Measurements from ENCODE around the gene RNF220.

RNF220 gene

GRCh38 chr1:44641126-44642102 is 236.4 kb downstream of the RNF220 start:
- no peaks in the 10 kb centered on the region for H3K9me3 Mint-ChIP-seq
- no peaks in the 10 kb centered on the region for H3K27me3 Mint-ChIP-seq
- H3K4me1 Mint-ChIP-seq, result peaks cover 6 to 8% of the 10 kb centered on the region in 2 donors
- ATAC-seq (replicated peaks) (no peak), DNase-seq (no peak)
- no peak overlapping the region for H3K4me3 Mint-ChIP-seq
- peaks cover 41 to 54% of the 10 kb centered on the region in 2 donors for H3K36me3 Mint-ChIP-seq
- peak overlapping the region; percentile 37 for H3K27ac Mint-ChIP-seq

DNA sequence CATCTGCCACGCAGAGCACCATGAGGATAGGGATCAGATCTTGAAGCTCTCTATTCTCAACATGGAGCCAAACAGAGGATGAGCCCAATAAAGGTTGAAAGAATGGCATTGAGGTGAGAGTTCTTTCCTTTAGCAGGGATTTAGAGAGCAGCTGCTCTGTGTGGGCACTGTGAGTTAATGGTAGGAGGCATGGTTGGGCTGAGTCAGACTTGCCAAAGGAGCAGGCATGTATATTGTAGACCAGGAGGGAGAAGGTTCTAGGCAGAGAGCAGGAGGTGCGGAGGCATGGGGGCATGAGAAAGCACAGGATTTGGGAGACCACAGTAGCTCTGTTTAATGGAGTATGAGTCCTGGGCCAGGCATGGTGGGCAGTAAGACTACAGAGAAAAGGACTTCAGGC is 237.2 kb downstream of the RNF220 start:
- peaks cover 6 to 8% of the 10 kb centered on the region in 2 donors for H3K4me1 Mint-ChIP-seq
- H3K27ac Mint-ChIP-seq, result peak overlapping the region; percentile 37
- H3K36me3 Mint-ChIP-seq, result peaks cover 38 to 51% of the 10 kb centered on the region in 2 donors
- no peak overlapping the region for H3K4me3 Mint-ChIP-seq
- no peaks in the 10 kb centered on the region for H3K27me3 Mint-ChIP-seq
- no peaks in the 10 kb centered on the region for H3K9me3 Mint-ChIP-seq
- ATAC-seq (replicated peaks), result no peak
- no peak for DNase-seq

- H3K4me1 Mint-ChIP-seq, result peaks cover 6 to 8% of the 10 kb centered on the region in 2 donors
- peak overlapping the region; percentile 76 for H3K27ac Mint-ChIP-seq
- H3K9me3 Mint-ChIP-seq, result no peaks in the 10 kb centered on the region
- no peaks in the 10 kb centered on the region for H3K27me3 Mint-ChIP-seq
- H3K36me3 Mint-ChIP-seq, result peaks cover 37 to 49% of the 10 kb centered on the region in 2 donors
- ATAC-seq (replicated peaks), result no peak
- no peak overlapping the region for H3K4me3 Mint-ChIP-seq
- DNase-seq, result no peak
These were observed 237.9 kb downstream of the RNF220 start for GRCh38 chr1:44642925-44643324.

- no peak overlapping the region for H3K4me3 Mint-ChIP-seq
- no peak overlapping the region for H3K27ac Mint-ChIP-seq
- no peaks in the 10 kb centered on the region for H3K9me3 Mint-ChIP-seq
- H3K27me3 Mint-ChIP-seq, result no peaks in the 10 kb centered on the region
- peaks cover 4 to 8% of the 10 kb centered on the region in 2 donors for H3K4me1 Mint-ChIP-seq
- ATAC-seq (replicated peaks) (no peak), DNase-seq (no peak)
- peaks cover 35 to 48% of the 10 kb centered on the region in 2 donors for H3K36me3 Mint-ChIP-seq
These were observed 238.8 kb downstream of the RNF220 start for GRCh38 chr1:44643721-44644334.

- Mint-ChIP-seq H3K4me1 (peaks cover 4 to 8% of the 10 kb centered on the region in 2 donors), H3K36me3 (peaks cover 41 to 51% of the 10 kb centered on the region in 2 donors), H3K4me3 (no peak overlapping the region), H3K9me3 (no peaks in the 10 kb centered on the region), H3K27ac (peak overlapping the region; percentile 53), H3K27me3 (no peaks in the 10 kb centered on the region)
- DNase-seq (no peak), ATAC-seq (replicated peaks) (no peak)
These were observed 239.8 kb downstream of the RNF220 start for GRCh38 chr1:44644806-44645205.

DNA sequence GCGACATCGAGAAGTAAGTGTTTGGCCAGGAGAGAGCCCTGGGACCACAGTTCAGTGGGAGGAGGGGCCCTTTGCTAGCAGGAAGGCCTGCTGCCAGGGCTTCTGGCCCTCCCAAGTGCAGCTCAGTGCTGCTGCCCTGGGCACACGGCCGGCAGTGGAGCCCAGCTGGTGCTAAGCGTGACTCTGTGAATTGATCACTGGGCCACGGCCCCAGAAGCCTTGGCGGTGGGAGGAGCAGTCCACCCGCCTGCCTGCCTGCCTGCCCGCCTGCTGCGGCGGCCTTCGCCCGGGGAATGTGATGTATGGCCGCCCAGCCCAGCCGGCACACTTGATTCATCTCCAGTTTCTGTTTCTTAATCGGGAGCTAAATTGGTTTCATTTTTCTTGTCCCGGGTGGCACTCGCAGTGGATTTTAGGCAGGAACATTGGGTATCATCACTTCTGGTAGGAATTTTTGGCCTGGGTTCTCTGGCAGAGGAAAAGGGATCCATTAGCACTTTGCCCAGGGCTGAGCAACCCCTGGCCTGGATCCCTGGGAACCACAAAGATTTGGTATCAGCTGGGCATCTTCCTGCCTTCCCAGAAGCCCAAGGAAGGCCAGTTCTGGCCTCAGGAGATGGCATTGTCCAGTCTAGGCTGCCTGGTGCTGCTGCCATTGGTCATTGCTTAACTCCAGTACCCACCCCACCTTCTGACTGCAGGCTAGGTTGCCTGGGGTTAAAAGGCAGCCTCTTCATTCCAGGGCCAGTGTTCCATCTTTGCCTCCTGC is 240.6 kb downstream of the RNF220 start:
- Mint-ChIP-seq H3K9me3 (no peaks in the 10 kb centered on the region), H3K4me3 (no peak overlapping the region), H3K36me3 (peaks cover 41 to 51% of the 10 kb centered on the region in 2 donors), H3K27me3 (no peaks in the 10 kb centered on the region), H3K4me1 (peaks cover 4 to 8% of the 10 kb centered on the region in 2 donors), H3K27ac (peak overlapping the region; percentile 37)
- ATAC-seq (replicated peaks) (no peak), DNase-seq (no peak)

GRCh38 chr1:44646261-44647110 is 241.4 kb downstream of the RNF220 start:
- no peak overlapping the region for H3K4me3 Mint-ChIP-seq
- H3K27me3 Mint-ChIP-seq, result no peaks in the 10 kb centered on the region
- no peaks in the 10 kb centered on the region for H3K9me3 Mint-ChIP-seq
- no peak overlapping the region for H3K27ac Mint-ChIP-seq
- no peak for DNase-seq
- peaks cover 3 to 4% of the 10 kb centered on the region in 2 donors for H3K4me1 Mint-ChIP-seq
- ATAC-seq (replicated peaks), result no peak
- H3K36me3 Mint-ChIP-seq, result peaks cover 35 to 54% of the 10 kb centered on the region in 2 donors

DNA sequence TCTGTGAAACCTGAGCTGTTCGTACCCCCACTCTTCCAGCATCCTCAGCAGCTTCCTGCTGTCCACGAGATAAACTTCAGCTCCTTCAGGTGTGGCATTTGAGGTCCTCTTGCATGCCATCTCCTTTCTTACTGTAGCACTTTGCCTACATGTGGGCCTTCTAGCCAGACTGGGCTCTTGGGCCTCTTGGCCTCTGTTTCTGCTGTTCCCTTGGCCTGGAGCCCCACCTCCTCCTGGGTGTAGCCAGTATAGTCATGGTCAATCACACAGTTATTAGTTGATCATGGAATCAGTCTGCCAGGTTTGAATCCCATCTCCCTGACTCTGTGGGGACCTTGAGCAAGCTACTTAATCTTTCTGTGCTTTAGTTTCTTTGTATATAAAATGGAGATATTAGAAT is 242.8 kb downstream of the RNF220 start:
- no peaks in the 10 kb centered on the region for H3K9me3 Mint-ChIP-seq
- H3K4me3 Mint-ChIP-seq, result no peak overlapping the region
- peaks cover 38 to 43% of the 10 kb centered on the region in 2 donors for H3K36me3 Mint-ChIP-seq
- peak overlapping the region; percentile 78 for H3K27ac Mint-ChIP-seq
- no peaks in the 10 kb centered on the region for H3K4me1 Mint-ChIP-seq
- ATAC-seq (replicated peaks) (no peak), DNase-seq (no peak)
- no peaks in the 10 kb centered on the region for H3K27me3 Mint-ChIP-seq

DNA sequence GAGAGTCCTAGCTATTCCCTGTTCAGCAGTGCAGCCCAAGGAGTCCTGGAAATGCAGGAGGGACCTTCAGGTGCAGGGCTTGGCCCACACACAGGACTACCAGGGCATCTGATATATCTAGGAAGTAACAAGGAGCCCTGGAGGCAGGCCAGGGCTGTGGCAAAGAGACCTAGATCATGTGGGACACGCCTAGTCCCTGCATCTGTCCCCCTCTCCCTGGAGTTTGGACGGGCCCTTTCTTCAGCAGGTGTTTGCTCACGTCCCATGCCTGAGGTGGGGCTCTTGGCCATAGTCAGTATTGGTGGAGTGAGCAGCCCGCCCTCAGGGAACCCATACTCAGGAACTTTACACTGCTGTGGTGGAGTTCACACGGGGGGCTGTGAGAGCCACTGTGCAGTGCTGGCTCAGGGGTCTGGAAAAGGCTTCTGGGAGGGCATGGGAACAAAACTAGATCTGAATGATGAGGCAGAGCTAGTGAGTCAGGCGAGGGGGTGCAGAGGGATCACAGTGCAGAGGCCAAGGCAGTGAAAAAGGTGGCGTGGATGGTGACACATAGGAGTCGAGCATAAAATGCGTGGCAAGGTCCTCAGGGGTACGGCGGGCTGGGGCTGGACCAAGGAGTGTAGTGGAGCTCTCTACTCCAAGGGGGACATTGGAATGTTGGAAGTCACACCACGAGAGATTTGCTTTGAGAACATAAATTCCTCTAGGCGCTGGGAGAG is 243.6 kb downstream of the RNF220 start:
- H3K4me3 Mint-ChIP-seq, result no peak overlapping the region
- ATAC-seq (replicated peaks), result no peak
- no peaks in the 10 kb centered on the region for H3K9me3 Mint-ChIP-seq
- DNase-seq, result no peak
- peak overlapping the region; percentile 39 for H3K27ac Mint-ChIP-seq
- H3K4me1 Mint-ChIP-seq, result no peaks in the 10 kb centered on the region
- H3K36me3 Mint-ChIP-seq, result peaks cover 33 to 42% of the 10 kb centered on the region in 2 donors
- H3K27me3 Mint-ChIP-seq, result no peaks in the 10 kb centered on the region

GRCh38 chr1:44649788-44650158 is 244.7 kb downstream of the RNF220 start:
- DNase-seq, result no peak
- H3K27ac Mint-ChIP-seq, result no peak overlapping the region
- ATAC-seq (replicated peaks), result no peak
- H3K9me3 Mint-ChIP-seq, result no peaks in the 10 kb centered on the region
- peaks cover 30 to 41% of the 10 kb centered on the region in 2 donors for H3K36me3 Mint-ChIP-seq
- no peaks in the 10 kb centered on the region for H3K27me3 Mint-ChIP-seq
- no peaks in the 10 kb centered on the region for H3K4me1 Mint-ChIP-seq
- no peak overlapping the region for H3K4me3 Mint-ChIP-seq

DNA sequence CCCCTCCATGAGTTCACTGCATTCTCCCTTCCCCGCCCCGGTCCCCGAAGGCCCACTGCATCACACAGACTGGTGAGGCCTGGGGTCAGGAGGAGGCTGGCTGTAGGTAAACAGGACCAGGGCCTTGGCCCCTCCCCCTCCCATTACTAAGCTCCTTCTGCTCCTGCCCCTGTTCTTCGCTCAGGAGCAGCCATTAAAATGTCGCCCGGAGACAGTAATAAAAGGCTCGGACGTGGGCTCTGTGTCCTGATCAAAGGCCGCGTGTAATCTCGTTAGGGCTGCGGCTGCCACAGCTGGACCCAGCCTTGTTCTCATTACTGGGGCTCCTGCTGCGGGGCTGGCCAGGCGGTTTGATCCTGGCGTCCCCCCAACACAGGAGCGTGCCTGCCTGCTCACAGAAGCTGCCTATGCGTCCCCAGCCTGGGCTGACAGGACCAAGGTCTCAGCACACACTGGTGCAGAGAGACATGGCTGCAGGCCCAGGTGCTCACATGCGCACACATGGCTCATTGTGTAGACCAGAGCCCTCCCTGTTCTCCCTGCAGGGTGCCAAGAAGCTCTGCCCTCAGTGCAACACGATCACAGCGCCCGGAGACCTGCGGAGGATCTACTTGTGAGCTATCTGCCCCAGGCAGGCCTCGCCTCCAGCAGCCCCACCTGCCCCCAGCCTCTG is 245.2 kb downstream of the RNF220 start:
- H3K27me3 Mint-ChIP-seq, result no peaks in the 10 kb centered on the region
- no peak for DNase-seq
- no peak for ATAC-seq (replicated peaks)
- no peak overlapping the region for H3K4me3 Mint-ChIP-seq
- H3K9me3 Mint-ChIP-seq, result no peaks in the 10 kb centered on the region
- H3K36me3 Mint-ChIP-seq, result peaks cover 29 to 37% of the 10 kb centered on the region in 2 donors
- no peaks in the 10 kb centered on the region for H3K4me1 Mint-ChIP-seq
- H3K27ac Mint-ChIP-seq, result peak overlapping the region; percentile 39

GRCh38 chr1:44651069-44651468 is 246.0 kb downstream of the RNF220 start:
- Mint-ChIP-seq H3K9me3 (no peaks in the 10 kb centered on the region), H3K36me3 (peaks cover 29 to 37% of the 10 kb centered on the region in 2 donors), H3K27me3 (no peaks in the 10 kb centered on the region), H3K4me1 (peaks cover 0 to 5% of the 10 kb centered on the region in 2 donors), H3K27ac (no peak overlapping the region), H3K4me3 (no peak overlapping the region)
- no peak for DNase-seq
- no peak for ATAC-seq (replicated peaks)

Data from stimulated activated naive B cell treated with anti-CD40 and anti-IgM and Interleukin-4, amounts not matched to agents 10 μg/mL and 1 μg/mL and 100 μg/mL, for 72 hours (primary cell).